Mesodermal cell (in vitro differentiated cells): ENCODE results near the gene TRIM27.
A peak's percentile ranks its signal among the peaks of the same experiment; 100 is the strongest.
"Not testable (repeated sequence)": the region's sequence is repeated elsewhere in the genome, so short reads cannot be mapped to it uniquely, and the experiment has no call there.

Source experiments
- H3K27ac ChIP-seq: 2 replicates; pipeline ENCODE4 v1.7.0; 2013; ENCODE audit warnings: mild to moderate bottlenecking, low read depth, low read length, moderate library complexity; ENCODE audit not compliant: severe bottlenecking
- H3K36me3 ChIP-seq: 2 replicates; pipeline ENCODE4 v1.7.1; 2013; ENCODE audit warnings: mild to moderate bottlenecking, low read length, moderate library complexity; ENCODE audit not compliant: control insufficient read depth, insufficient read depth
- H3K4me1 ChIP-seq: one replicate; pipeline ENCODE4 v1.7.1; 2013; ENCODE audit warnings: mild to moderate bottlenecking, low read length; ENCODE audit not compliant: insufficient read depth, control insufficient read depth, poor library complexity, severe bottlenecking
- H3K4me3 ChIP-seq: 2 replicates; pipeline ENCODE4 v1.7.0; 2013; ENCODE audit warnings: low read length, control low read depth, mild to moderate bottlenecking; ENCODE audit not compliant: insufficient read depth, poor library complexity, severe bottlenecking; ENCODE audit errors: extremely low read depth
- H3K9me3 ChIP-seq: 2 replicates; pipeline ENCODE4 v1.7.1; 2013; ENCODE audit warnings: mild to moderate bottlenecking, low read length, moderate library complexity; ENCODE audit not compliant: control insufficient read depth
- WGBS, 2 experiments: methylation state at CpG; one replicate each; pipeline ENCODE4 v1.1.5; 2013; ENCODE audit warnings: missing lambda C conversion rate in 2 of 2; ENCODE audit not compliant: insufficient coverage in 2 of 2; 5-methylcytosine and 5-hydroxymethylcytosine counted together

The TRIM27 gene

DNA sequence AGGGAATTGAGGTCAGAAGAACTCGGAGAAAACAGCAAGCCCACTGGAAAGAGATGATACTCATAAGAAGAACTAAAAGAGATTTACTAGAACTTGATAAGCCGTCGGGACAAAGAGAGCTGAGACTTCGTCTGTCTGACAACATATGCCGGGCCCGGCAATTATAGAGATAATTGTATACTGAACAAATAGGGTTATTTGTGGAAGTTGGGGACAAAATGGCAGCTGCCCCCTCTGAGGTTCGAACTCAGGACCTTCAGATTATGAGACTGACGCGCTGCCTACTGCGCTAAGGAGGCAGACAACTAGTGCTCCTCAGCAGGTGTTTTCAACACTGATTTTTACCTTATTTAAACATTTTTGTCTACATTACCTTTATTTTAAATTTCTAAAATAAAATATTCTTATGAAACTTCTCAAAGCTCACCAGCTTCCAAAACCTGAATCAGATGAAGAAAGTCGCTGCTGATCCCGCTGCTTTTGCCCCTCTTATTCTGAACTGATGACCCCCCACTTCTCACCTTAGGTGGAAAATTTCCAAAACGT lies 29.3 kb upstream of the TRIM27 start:
- peak overlapping the region; percentile 51 for H3K4me3 ChIP-seq
- no peaks in the 10 kb centered on the region for H3K36me3 ChIP-seq
- WGBS, 2 experiments, result 12 to 26% methylated on average over 10 to 13 of the region's 13 CpGs

GRCh38 chr6:28949656-28950195 lies 25.9 kb upstream of the TRIM27 start:
- 95 to 97% methylated on average over 20 to 30 of the region's 41 CpGs for WGBS, 2 experiments
- not testable (repeated sequence) for H3K4me3 ChIP-seq, H3K27ac ChIP-seq

More for the DNA sequence above, 29.3 kb upstream of the TRIM27 start:
- Histone ChIP-seq H3K4me1 (peaks cover 4% of the 10 kb centered on the region), H3K9me3 (no peaks in the 10 kb centered on the region), H3K27ac (no peak overlapping the region)

DNA sequence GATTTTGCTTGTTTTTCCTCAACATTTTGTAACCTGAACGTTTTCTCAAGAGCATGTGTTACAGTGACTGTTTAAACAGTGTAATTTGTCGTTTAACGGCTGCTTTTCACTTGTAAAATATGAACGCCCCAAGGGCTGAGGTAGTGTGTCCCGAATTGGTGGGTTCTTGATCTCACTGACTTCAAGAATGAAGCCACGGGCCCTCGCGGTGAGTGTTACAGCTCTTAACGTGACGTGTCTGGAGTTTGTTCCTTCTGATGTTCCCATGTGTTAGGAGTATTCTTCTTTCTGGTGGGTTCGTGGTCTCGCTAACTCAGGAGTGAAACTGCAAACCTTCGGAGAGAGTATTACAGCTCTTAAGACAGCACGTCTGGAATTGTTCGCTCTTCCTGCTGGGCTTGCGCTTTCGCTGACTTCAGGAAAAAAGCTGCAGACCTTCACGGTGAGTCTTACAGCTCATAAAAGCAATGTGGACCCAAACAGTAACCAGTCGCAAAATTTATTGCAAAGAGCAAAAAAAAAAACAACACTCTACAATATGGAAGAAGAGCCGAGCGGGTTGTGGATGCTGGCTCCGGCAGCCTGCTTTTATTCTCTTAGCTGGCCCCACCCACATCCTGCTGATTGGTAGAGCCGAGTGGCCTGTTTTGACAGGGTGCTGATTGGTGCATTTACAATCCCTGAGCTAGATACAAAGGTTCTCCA lies 25.1 kb upstream of the TRIM27 start:
- WGBS, 2 experiments, result 92 to 97% methylated on average over 19 to 22 of the region's 23 CpGs

More at GRCh38 chr6:28949656-28950195, 25.9 kb upstream of the TRIM27 start:
- H3K4me1 ChIP-seq, H3K36me3 ChIP-seq, H3K9me3 ChIP-seq: not testable (repeated sequence)

DNA sequence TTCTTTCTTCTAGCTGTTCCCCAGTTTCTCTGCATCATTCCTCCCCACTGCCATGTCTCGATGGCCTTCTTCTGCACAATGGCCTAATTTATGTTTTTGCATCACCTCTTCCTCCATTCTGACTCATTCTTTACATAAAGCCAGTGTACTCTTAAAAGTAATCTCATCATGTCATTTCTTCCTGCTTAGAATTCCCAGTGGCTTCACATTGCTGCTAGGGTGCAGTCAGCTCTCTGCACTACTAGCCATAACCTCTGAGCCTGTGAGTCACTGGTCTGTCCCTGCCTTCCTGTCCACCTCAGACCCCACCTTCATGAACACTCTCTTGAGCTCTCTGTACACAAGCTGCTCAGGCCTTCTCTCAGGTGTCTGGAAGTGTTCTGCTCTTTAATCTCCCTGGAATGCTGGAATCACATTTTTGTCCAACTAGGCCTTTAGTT lies 24.1 kb upstream of the TRIM27 start:
- no peaks in the 10 kb centered on the region for H3K36me3 ChIP-seq
- H3K4me1 ChIP-seq, result peaks cover 7% of the 10 kb centered on the region
- WGBS, 2 experiments, result 100% methylated on average over 1 of the region's 1 CpG
- no peaks in the 10 kb centered on the region for H3K9me3 ChIP-seq
- H3K27ac ChIP-seq, result no peak overlapping the region
- no peak overlapping the region for H3K4me3 ChIP-seq

More for the DNA sequence above, 25.1 kb upstream of the TRIM27 start:
- Histone ChIP-seq H3K4me3 (no peak overlapping the region), H3K4me1 (peaks cover 7% of the 10 kb centered on the region), H3K27ac (no peak overlapping the region), H3K36me3 (no peaks in the 10 kb centered on the region), H3K9me3 (no peaks in the 10 kb centered on the region)

DNA sequence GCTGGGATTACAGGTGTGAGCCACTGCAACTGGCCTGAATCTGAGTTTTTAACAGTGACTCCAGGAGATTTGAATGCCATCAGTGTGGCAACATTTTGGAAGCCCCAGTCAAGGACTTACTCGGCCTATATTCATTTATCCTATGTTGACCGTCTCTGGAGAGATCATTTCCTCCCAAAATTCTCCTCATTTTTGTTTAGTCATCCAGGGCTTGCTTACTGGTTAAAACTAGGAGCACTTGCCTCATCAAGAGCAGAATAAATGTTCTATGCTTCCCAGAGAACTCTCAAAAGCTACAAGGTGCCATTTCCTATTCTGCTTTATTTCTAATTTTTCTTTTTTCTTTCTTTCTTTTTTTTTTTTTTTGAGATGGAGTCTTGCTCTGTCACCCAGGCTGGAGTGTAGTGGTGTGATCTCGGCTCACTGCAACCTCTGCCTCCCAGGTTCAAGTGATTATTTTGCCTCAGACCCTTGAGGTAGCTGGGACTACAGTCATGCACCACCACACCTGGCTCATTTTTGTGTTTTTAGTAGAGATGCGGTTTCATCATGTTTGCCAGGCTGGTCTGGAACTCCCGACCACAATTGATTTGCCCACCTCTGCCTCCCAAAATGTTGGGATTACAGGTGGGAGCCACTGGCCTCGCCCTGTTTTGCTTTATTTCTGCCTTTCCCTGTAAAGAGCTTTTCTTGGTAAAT lies 23.4 kb upstream of the TRIM27 start:
- WGBS, 2 experiments, result 82 to 100% methylated on average over 3 to 5 of the region's 6 CpGs
- no peaks in the 10 kb centered on the region for H3K9me3 ChIP-seq
- peaks cover 7% of the 10 kb centered on the region for H3K4me1 ChIP-seq
- no peak overlapping the region for H3K4me3 ChIP-seq
- no peaks in the 10 kb centered on the region for H3K36me3 ChIP-seq
- H3K27ac ChIP-seq, result no peak overlapping the region

DNA sequence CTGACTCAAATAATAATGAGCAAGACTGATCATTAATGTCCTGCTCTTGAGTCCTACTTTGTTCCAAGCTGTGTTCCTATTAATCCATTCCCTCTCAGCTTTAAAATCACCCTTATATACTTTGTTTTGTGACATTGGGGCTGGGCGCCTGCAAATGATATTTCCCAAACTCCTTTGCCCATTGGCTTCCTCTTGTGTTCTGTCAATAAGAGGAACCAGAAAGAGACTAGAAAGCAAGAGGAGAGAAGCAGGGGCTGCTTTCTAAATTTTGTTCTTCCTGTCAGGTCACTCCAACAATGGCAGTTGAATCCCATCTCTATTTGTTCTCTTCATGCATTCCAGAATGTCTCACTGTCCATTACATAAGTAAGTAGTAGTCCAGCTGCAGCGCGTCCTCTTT lies 21.6 kb upstream of the TRIM27 start:
- Histone ChIP-seq H3K27ac (no peak overlapping the region), H3K4me3 (no peak overlapping the region), H3K36me3 (no peaks in the 10 kb centered on the region), H3K9me3 (no peaks in the 10 kb centered on the region), H3K4me1 (peaks cover 10% of the 10 kb centered on the region)
- 100% methylated on average over 2 of the region's 3 CpGs for WGBS, 2 experiments

- no peaks in the 10 kb centered on the region for H3K9me3 ChIP-seq
- H3K27ac ChIP-seq, result peak overlapping the region; percentile 71
- H3K36me3 ChIP-seq, result no peaks in the 10 kb centered on the region
- WGBS, 2 experiments, result 0 to 3% methylated on average over 8 to 10 of the region's 12 CpGs
- H3K4me3 ChIP-seq, result peak overlapping the region; percentile 72
- peaks cover 10% of the 10 kb centered on the region for H3K4me1 ChIP-seq
Measured at GRCh38 chr6:28944412-28944865, 20.7 kb upstream of the TRIM27 start.

DNA sequence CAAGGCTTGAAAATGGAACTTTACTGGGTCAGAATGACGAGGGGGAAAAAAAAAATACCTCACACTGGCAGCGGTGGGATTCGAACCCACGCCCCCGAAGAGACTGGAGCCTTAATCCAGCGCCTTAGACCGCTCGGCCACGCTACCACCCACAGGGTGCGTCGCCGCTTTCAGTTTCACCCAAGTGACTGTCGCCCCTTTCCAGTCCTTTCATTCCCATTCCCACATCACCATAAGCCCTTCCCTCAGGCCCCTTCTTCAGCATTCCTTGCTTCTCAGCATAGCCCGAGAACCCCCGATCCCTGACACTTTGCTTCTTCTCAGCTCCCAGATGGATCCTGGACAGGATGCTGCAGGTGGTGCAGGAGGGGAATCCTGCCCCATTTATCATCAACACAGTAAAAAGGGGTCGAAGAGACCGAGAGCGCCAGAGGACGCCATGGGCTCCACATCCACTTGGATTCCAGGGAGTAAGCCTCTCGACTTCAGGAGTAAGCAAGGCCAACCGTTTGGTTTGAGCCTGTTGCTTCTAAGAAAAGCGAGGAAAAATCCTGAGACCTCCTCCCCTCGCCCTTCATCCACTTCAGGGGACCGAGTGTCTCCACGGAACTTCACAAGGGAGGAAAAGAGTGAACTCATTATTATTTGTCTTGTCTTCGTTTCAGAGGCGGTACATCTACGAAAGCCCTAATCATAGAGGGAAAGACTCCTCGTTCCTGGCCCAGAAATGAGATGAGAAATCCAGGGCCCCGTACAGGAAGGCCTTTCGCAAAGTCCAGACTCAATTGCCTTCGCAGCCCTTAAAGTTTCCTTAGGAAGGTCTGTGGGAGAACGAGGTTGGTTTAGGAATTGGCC lies 20.0 kb upstream of the TRIM27 start:
- no peaks in the 10 kb centered on the region for H3K36me3 ChIP-seq
- H3K4me1 ChIP-seq, result peaks cover 10% of the 10 kb centered on the region
- H3K4me3 ChIP-seq, result peak overlapping the region; percentile 72
- H3K9me3 ChIP-seq, result no peaks in the 10 kb centered on the region
- 1 to 5% methylated on average over 22 to 24 of the region's 33 CpGs for WGBS, 2 experiments
- peak overlapping the region; percentile 71 for H3K27ac ChIP-seq

DNA sequence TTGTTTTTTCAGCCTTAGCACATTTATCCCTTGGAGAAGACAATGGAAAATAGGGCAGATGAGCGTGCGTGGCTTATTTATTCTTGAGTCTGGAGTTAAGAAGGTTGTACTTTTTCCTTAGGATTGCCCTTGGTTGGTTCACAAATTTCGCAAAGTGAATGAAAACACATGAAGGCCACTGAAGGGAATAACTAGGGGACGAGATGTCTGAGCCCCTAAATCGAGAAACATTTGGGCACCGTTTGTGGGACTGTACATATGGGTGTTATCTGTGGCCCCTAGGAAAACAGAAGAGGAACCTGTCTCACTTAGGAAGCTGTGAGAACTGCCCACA lies 19.4 kb upstream of the TRIM27 start:
- 73 to 78% methylated on average over 4 of the region's 6 CpGs for WGBS, 2 experiments
- Histone ChIP-seq H3K4me3 (no peak overlapping the region), H3K36me3 (no peaks in the 10 kb centered on the region), H3K27ac (no peak overlapping the region), H3K9me3 (no peaks in the 10 kb centered on the region), H3K4me1 (peaks cover 7% of the 10 kb centered on the region)
